Measurements from ENCODE around the gene CTBS. TPM values are rescaled to one million over a fixed set of nuclear protein-coding genes. Genes with fewer than 3 reads are reported as not detected.
A peak's percentile ranks its signal among the peaks of the same experiment; 100 is the strongest.

CTBS gene
- total RNA-seq, 1 donor, result 13.0 TPM

DNA sequence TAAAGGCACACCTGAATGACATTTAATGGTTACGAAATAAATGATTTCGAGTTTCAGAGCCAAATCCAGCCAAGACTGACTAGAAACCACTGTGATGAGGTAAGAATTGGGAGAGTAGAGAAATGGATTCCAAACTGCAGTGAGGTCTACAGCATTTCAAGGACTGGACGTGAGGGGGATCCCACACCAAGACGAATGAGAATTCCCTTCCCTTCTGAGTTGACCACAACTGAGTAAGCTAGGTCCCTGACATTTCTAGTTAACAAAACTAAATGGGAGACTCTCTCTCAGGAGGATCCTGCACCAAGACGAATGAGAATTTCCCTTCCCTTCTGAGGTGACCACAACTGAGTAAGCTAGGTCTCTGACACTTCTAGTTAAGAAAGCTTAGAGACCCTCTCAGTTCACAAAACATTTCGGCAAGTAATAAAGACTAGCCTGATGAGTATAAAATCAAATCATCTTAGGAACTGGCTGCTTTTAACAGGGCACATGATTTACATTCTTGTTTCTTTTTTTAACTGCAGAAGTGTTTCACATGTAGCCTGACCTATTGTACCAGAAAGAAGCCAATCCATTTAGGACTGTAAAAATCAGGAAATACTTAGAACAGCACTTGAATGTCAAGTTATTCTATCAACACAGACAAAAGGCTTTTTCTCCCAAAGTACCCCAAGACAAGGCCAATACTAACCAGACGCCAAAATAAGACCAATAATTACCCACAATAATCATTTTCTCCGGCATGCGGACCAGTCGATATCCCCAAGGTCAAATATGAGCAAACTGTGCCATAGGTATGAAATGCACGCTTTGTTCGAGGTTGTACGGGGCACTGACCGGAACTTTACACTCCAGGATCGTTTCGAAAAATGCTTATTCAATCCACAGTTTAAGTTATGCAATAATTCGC lies 69.4 kb downstream of the CTBS start:
- H3K36me3 ChIP-seq (ENCODE audit: insufficient read depth, low read length), result peaks cover 31% of the 10 kb centered on the region
- peak overlapping the region; percentile 91 for H3K4me3 ChIP-seq (ENCODE audit: insufficient read depth, low read length)
- TF ChIP-seq, protein P1, sequence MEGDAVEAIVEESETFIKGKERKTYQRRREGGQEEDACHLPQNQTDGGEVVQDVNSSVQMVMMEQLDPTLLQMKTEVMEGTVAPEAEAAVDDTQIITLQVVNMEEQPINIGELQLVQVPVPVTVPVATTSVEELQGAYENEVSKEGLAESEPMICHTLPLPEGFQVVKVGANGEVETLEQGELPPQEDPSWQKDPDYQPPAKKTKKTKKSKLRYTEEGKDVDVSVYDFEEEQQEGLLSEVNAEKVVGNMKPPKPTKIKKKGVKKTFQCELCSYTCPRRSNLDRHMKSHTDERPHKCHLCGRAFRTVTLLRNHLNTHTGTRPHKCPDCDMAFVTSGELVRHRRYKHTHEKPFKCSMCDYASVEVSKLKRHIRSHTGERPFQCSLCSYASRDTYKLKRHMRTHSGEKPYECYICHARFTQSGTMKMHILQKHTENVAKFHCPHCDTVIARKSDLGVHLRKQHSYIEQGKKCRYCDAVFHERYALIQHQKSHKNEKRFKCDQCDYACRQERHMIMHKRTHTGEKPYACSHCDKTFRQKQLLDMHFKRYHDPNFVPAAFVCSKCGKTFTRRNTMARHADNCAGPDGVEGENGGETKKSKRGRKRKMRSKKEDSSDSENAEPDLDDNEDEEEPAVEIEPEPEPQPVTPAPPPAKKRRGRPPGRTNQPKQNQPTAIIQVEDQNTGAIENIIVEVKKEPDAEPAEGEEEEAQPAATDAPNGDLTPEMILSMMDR (IDR thresholded peaks at IDR 0.05; ENCODE audit: extremely low read depth, low read depth, low read length), result no peak
- H3K27ac ChIP-seq (ENCODE audit: low read depth, low read length), result peak overlapping the region; percentile 97
- H4K20me1 ChIP-seq (ENCODE audit: insufficient read depth, low read length), result peaks cover 41% of the 10 kb centered on the region
- peak overlapping the region; percentile 67 for H2AFZ ChIP-seq (ENCODE audit: low read length)
- H3K79me2 ChIP-seq (ENCODE audit: insufficient read depth, low read length), result peaks cover 68% of the 10 kb centered on the region
- peak; percentile 57 for DNase-seq (ENCODE audit: insufficient read length, low spot score, missing footprints)
- H3K4me2 ChIP-seq (ENCODE audit: insufficient read depth, low read length), result peak overlapping the region; percentile 94
- H3K27me3 ChIP-seq (ENCODE audit: insufficient read depth, low read length), result no peaks in the 10 kb centered on the region
- H3K9me3 ChIP-seq (ENCODE audit: low read depth, low read length), result no peaks in the 10 kb centered on the region
- peaks cover 27% of the 10 kb centered on the region for H3K4me1 ChIP-seq (ENCODE audit: insufficient read depth, low read length)

DNA sequence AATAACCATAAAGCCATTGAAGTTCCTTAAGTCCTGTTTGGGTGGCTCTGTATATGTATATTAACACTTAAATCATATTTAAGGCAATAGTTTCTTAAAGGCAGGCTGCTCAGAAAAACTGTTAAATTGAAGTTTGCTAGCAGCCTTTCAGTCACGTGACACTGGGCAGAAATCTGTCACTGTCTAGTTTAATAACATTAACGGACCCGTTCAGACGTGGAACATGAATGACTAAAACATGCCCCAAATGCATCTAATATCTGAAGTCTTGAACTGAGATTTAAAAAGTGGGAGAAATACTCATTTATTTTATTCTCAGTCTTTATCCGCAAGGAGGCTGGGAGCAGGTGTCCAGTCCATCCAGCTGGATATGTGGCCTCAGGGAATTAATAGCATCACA lies 71.3 kb downstream of the CTBS start:
- peak overlapping the region; percentile 94 for H3K4me2 ChIP-seq (ENCODE audit: insufficient read depth, low read length)
- peaks cover 27% of the 10 kb centered on the region for H3K4me1 ChIP-seq (ENCODE audit: insufficient read depth, low read length)
- peaks cover 46% of the 10 kb centered on the region for H3K36me3 ChIP-seq (ENCODE audit: insufficient read depth, low read length)
- TF ChIP-seq, protein P1 (IDR thresholded peaks at IDR 0.05; ENCODE audit: extremely low read depth, low read depth, low read length), result no peak
- no peak for DNase-seq (ENCODE audit: insufficient read length, low spot score, missing footprints)
- H3K79me2 ChIP-seq (ENCODE audit: insufficient read depth, low read length), result peaks cover 83% of the 10 kb centered on the region
- H3K9me3 ChIP-seq (ENCODE audit: low read depth, low read length), result no peaks in the 10 kb centered on the region
- H3K27me3 ChIP-seq (ENCODE audit: insufficient read depth, low read length), result no peaks in the 10 kb centered on the region
- H4K20me1 ChIP-seq (ENCODE audit: insufficient read depth, low read length), result peaks cover 42% of the 10 kb centered on the region
- H2AFZ ChIP-seq (ENCODE audit: low read length), result no peak overlapping the region
- no peak overlapping the region for H3K4me3 ChIP-seq (ENCODE audit: insufficient read depth, low read length)
- H3K27ac ChIP-seq (ENCODE audit: low read depth, low read length), result peak overlapping the region; percentile 6

Other genes with a start within 250 kb of the CTBS start
- gene DNASE2B, start 176.0 kb downstream of the CTBS start, total RNA-seq, result not detected in 2 replicates
- 29.3 and 35.4 TPM in 2 replicates for gene RPF1, start 95.2 kb downstream of the CTBS start, total RNA-seq
- 1.8 and 2.1 TPM in 2 replicates for gene SPATA1, start 68.1 kb downstream of the CTBS start, total RNA-seq
- gene GNG5, start 67.9 kb downstream of the CTBS start, total RNA-seq, result 23.5 and 23.6 TPM in 2 replicates
- gene SSX2IP, start 116.0 kb upstream of the CTBS start, total RNA-seq, result 10.9 TPM in 2 replicates